Pancreas (tissue), 10 donors: ENCODE results near the gene DNA2. TPM values are rescaled to one million over a fixed set of nuclear protein-coding genes. Genes with fewer than 3 reads are reported as not detected.

Source experiments
- ATAC-seq, 4 donors: fragments of 200-7000 bp; cut with Tn5 transposase; one replicate each; pipeline versions ENCODE4 v1.8.0 to v1.9.1; 2020; ENCODE audit warnings: mild to moderate bottlenecking in 4 of 4, moderate library complexity in 4 of 4
- DNase-seq, 6 donors: peaks; one replicate each; pipeline ENCODE4 v3.0.0-alpha.2; 2020
- FAIRE-seq: peaks from 2 replicates; lab custom pipeline; 2012; peaks lifted over from hg19 to GRCh38; lab: Jason Lieb, UNC
- H3K27ac ChIP-seq, 4 donors: fragments of 200-600 bp; sonication (generic); 1 replicate in 3 of 4; 2 replicates in 1 of 4; pipeline versions ENCODE4 v1.5.0 to v1.8.0; 2020
- H3K27me3 ChIP-seq, 4 donors: fragments of 200-600 bp; one replicate each; pipeline ENCODE4 v1.8.0; 2021
- H3K36me3 ChIP-seq, 3 donors: fragments of 200-600 bp; sonication (generic) in 1 of 3; one replicate each; pipeline versions ENCODE4 v1.5.0 to v1.8.0; 2020 to 2021
- H3K4me1 ChIP-seq, 3 donors: fragments of 200-600 bp; one replicate each; pipeline ENCODE4 v1.8.0; 2021
- H3K4me3 ChIP-seq, 4 donors: fragments of 200-600 bp; sonication (generic) in 2 of 4; one replicate each; pipeline versions ENCODE4 v1.5.0 to v1.8.0; 2020 to 2021
- H3K9me3 ChIP-seq, 4 donors: fragments of 200-600 bp; one replicate each; pipeline ENCODE4 v1.8.0; 2021
- CTCF ChIP-seq, 4 donors: fragments of 200-600 bp; sonication (generic) in 3 of 4; IDR thresholded peaks; one replicate each; pipeline versions ENCODE4 v1.5.0 to v1.8.0; 2021; ENCODE audit warnings: antibody characterized with exemption in 4 of 4
- WGBS, 2 donors: extraction: QIAGEN DNeasy Blood & Tissue Kit; methylation state at CpG; one replicate each; pipeline ENCODE4 v1.1.7; 2013; 5-methylcytosine and 5-hydroxymethylcytosine counted together
- intact Hi-C, 3 donors: fragments of 100-400 bp; cut with DNase I; formaldehyde crosslinking; loops; one replicate each; pipeline versions ENCODE4 v1.11.1 to v1.14.2; 2022
- polyA plus RNA-seq, 2 donors: library from polyadenylated mRNA; stranded (reverse); fragments of 200-250 nt; gene quantifications; one replicate each; pipeline ENCODE4 v1.2.3, GENCODE V29; 2013
- total RNA-seq, 6 donors: library from RNA; stranded (reverse); fragmentation: NEBNext Ultra II Directional in 4 of 6; extraction: Animal tissue kit (Norgen Biotek cat#: 25700) in 4 of 6; gene quantifications; one replicate each; pipeline versions ENCODE4 v1.2.1 to v1.2.4, GENCODE V29; 2021 to 2023
- donor health status: healthy with polysubstance abuse.
- donor health status: DM: no; HTN: no; CAD: no; lungs with moderate emphysema.
- donor health status: DM: no; HTN: no; CAD: no.
- donor health status: control.
- donor health status: control.
- donor health status: Bipolar disorder and iron deficiency.
- donor health status: DM: yes; HTN: yes; CAD: no.
- donor health status: DM: no; HTN: no; CAD: no.
- donor health status: DM: no; HTN: no; CAD: no.
- donor health status: DM: yes; HTN: yes; CAD: no.

Gene DNA2
- total and polyA plus RNA-seq, 8 donors, result 0.92 to 2.8 (median 1.5) TPM

- FAIRE-seq (no peak), DNase-seq (no peak), ATAC-seq (no peak)
- Histone ChIP-seq H3K27ac (no peak overlapping the region), H3K4me3 (no peak overlapping the region), H3K4me1 (no peaks in the 10 kb centered on the region), H3K9me3 (no peaks in the 10 kb centered on the region), H3K36me3 (peaks cover 2 to 9% (median 7%) of the 10 kb centered on the region in 3 donors), H3K27me3 (no peaks in the 10 kb centered on the region)
- WGBS, 2 donors, result 95 to 98% methylated on average over 1 of the region's 1 CpG
- intact Hi-C loops, result no loop called here
- no peak for TF ChIP-seq CTCF (IDR thresholded peaks at IDR 0.05)
These were observed 74.8 kb downstream of the DNA2 start for GRCh38 chr10:68397005-68397404.

GRCh38 chr10:68385740-68386139 lies 86.0 kb downstream of the DNA2 start:
- no peak for TF ChIP-seq CTCF (IDR thresholded peaks at IDR 0.05)
- Histone ChIP-seq H3K27me3 (no peaks in the 10 kb centered on the region), H3K4me1 (no peaks in the 10 kb centered on the region), H3K36me3 (peaks cover 0 to 47% (median 0%) of the 10 kb centered on the region in 3 donors), H3K27ac (no peak overlapping the region), H3K4me3 (no peak overlapping the region), H3K9me3 (no peaks in the 10 kb centered on the region)
- FAIRE-seq (no peak), DNase-seq (no peak), ATAC-seq (no peak)
- WGBS, 2 donors, result 79 to 92% methylated on average over 2 of the region's 2 CpGs
- intact Hi-C loops, result no loop called here

GRCh38 chr10:68371604-68372003 lies 100.2 kb downstream of the DNA2 start:
- FAIRE-seq (no peak), ATAC-seq (no peak), DNase-seq (no peak)
- no peak overlapping the region for H3K27ac ChIP-seq
- H3K36me3 ChIP-seq, result peaks cover 0 to 26% (median 3%) of the 10 kb centered on the region in 3 donors
- no peak overlapping the region for H3K4me3 ChIP-seq
- H3K27me3 ChIP-seq, result no peaks in the 10 kb centered on the region
- H3K9me3 ChIP-seq, result no peaks in the 10 kb centered on the region
- WGBS, 2 donors, result 93 to 97% methylated on average over 1 of the region's 1 CpG
- H3K4me1 ChIP-seq, result no peaks in the 10 kb centered on the region
- intact Hi-C loops, result no loop called here
- TF ChIP-seq CTCF (IDR thresholded peaks at IDR 0.05), result no peak

GRCh38 chr10:68367121-68367520 lies 104.7 kb downstream of the DNA2 start:
- Histone ChIP-seq H3K4me1 (no peaks in the 10 kb centered on the region), H3K4me3 (no peak overlapping the region), H3K9me3 (no peaks in the 10 kb centered on the region), H3K27me3 (no peaks in the 10 kb centered on the region), H3K27ac (no peak overlapping the region), H3K36me3 (peaks cover 0 to 25% (median 5%) of the 10 kb centered on the region in 3 donors)
- no peak for TF ChIP-seq CTCF (IDR thresholded peaks at IDR 0.05)
- DNase-seq, result no peak
- WGBS, 2 donors, result 90 to 91% methylated on average over 2 of the region's 2 CpGs
- intact Hi-C loops, result no loop called here
- FAIRE-seq, result no peak
- ATAC-seq, result no peak

GRCh38 chr10:68366600-68366999 lies 105.2 kb downstream of the DNA2 start:
- TF ChIP-seq CTCF (IDR thresholded peaks at IDR 0.05), result no peak
- FAIRE-seq (peak; percentile 29), DNase-seq (no peak), ATAC-seq (no peak)
- intact Hi-C loops, result no loop called here
- no peak overlapping the region for H3K27ac ChIP-seq
- no peaks in the 10 kb centered on the region for H3K4me1 ChIP-seq
- 96 to 99% methylated on average over 5 of the region's 5 CpGs for WGBS, 2 donors
- H3K27me3 ChIP-seq, result no peaks in the 10 kb centered on the region
- no peaks in the 10 kb centered on the region for H3K9me3 ChIP-seq
- H3K4me3 ChIP-seq, result no peak overlapping the region
- H3K36me3 ChIP-seq, result peaks cover 0 to 28% (median 5%) of the 10 kb centered on the region in 3 donors
